ACHN (cell line): ENCODE results near the gene PTDSS2.
A peak's percentile ranks its signal among the peaks of the same experiment; 100 is the strongest.

Experiments
- DNase-seq: peaks from one replicate; pipeline ENCODE4 v3.0.0-alpha.2; 2015
- in situ Hi-C: cut with HindIII; loops from 2 replicates; pipeline ENCODE4 v1.10.0; 2017; ENCODE audit warnings: low sequenced_read_pairs, low pct_ligation_motif_present, low pct_unique_long_range_greater_than_20kb

PTDSS2 gene

DNA sequence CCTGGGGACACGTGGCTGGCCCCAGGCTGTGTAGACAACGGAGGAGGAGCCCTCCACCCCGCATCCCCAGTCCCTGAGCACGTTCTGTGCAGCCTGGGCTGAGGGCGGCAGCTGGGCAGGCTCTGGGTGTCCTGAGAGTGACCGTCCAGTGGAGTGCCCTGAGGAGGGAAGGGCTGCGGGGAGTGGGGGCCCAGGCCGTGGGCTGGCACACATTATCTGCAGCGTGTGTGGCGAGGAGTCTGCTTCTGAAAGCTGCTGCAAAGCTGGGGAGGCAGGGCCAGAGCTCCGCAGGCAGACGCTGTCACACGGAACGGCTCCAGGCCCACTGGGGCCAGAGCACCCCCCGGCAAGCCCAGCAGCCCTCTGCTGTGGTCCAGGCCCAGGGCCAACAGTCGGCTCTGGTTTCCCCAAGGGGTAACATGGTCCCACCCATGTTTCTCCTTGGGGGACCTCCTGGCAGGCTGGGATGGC, 7.4 kb upstream of the PTDSS2 start:
- in situ Hi-C loops: no loop called here
- DNase-seq: no peak

DNA sequence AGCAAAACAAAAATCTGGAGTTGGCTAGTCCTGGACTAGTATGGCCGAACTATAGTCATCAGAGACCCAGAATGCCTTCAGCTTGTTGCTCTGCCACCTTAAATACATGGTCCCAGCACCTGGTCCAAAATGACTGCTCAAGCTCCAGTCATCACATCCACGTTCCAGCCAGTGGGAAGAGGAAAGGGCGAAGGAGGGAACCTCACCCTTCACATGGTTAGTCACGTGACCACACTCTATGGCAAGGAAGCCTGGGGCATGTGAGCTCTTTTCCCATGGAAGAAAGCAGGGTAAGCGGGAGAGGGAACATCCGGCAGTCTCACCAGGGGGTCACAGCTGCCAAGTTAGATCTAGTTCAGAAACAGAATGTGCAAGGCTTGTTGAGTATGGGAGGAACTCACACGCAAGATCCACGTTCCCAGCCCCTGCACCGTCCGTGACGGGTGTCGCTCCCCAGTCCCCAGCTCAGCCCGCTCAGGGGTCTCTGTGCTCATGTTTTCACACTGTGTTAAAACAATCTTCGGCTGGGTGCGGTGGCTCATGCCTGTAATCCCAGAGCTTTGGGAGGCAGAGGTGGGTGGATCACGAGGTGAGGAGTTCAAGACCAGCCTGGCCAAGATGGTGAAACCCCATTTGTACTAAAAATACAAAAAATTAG, 6.4 kb upstream of the PTDSS2 start:
- in situ Hi-C loops: no loop called here
- no peak for DNase-seq

DNA sequence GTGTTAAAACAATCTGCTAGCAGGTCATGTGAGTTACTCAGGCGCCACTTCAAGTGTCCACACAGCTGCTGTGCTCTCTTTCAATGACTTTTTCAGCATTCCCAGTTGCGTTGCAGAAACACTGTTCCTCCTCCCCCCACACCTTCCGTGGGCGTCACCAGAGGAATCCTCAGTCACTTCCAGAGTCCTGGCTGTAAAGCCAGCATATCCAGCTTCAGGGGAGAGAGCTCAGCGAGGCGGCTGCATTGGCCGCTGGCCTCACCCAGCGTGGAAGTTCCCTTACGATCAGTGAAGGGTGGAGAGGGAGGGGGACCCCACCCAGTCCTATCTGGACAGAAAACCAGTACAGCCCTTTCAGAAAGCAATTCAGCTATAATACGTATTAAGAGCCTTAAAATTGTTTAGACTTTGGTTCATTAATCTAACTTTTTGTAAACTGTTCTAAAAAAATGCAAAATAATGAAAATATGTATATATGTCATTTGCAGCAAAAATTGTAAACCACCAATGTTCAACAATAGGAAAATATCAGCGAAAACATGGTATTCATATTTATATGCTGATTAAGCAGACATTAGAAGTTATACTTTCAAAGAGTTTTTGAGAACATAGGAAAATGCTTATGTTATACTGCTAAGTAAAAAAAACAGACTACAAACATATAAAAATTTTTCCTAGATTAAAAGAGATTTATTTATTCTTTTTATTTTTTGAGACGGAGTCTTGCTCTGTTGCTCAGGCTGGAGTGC, 5.5 kb upstream of the PTDSS2 start:
- DNase-seq: peak; percentile 10
- in situ Hi-C loops: no loop called here

DNA sequence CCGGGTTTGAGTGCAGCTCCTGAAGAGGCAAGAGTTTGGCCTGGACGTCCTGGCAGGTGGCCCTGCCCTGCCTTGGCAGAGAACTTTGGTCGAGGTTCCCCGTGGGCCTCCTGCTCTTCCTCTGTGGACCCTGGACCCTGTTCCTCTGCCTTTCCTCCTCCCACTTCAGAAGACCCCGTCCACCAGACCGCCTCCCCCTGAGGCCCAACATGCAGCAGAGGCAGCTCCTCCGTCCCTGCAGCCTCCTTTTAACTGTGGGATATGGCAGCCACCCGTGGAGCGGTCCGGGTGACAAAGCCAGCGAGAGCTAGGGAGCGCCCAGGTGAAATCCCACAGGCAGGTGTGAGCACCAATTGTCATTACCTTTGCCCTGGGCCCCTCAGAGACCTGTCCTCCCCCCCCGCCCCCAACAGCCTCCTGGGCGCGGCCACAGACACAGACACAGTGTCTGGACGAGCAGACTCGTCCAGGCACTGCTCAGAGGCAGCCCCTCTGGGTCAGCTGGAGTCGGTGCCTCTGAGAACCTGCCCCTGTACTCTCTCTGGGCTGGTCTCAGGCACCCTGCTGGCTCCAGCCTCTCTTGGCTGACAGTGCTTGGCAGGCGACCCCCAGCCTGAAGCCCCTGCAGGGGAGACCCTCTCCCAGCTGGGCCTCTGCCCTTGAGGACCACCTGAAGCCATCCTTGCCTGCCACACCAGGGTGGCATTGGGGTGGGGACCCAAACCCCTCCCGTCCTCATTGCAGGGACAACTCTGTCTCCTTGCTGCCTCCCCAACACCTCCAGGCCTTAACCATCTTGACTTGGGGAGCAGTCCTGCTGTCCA, 4.1 kb upstream of the PTDSS2 start:
- in situ Hi-C loops: no loop called here

GRCh38 chr11:446891-447290, 3.2 kb upstream of the PTDSS2 start:
- no peak for DNase-seq
- in situ Hi-C loops: no loop called here

More for the DNA sequence above, 4.1 kb upstream of the PTDSS2 start:
- DNase-seq: no peak

GRCh38 chr11:447923-448731, 2.0 kb upstream of the PTDSS2 start:
- DNase-seq: peak; percentile 86
- in situ Hi-C loops: no loop called here

DNA sequence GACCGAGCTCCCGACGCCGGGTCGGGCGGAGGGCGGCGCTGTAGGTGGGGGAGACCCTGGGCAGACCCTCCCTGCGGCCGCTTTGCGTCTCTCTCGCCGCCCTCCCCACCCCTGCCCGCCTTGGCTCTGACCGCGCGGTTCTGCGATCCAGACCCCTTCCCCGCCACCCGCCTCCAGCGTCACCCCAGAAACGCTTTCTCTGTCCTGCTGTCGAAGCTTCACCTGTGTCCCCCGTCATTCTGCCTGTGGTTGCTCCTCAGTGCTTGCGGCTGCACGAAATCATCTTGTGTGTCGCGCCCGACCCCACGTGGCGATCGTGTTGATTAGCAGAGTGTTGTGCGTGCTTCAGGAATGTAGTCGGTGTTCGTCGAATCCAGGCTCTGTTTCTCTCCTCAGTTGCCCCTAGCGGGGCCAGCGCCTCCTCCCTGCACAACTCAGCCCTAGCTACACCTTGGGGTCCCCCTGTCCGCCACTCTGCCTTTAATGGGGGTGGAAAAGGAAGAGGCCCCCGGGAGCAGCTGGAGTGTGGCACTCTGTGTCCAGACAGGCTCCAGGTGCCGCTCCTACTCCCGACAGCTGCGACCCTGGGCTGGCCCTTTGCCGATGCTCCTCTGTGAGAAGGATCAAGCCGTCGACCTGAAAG, 851 bp downstream of the PTDSS2 start:
- peak; percentile 59 for DNase-seq
- in situ Hi-C loops: no loop called here

GRCh38 chr11:451738-452137, 1.7 kb downstream of the PTDSS2 start:
- in situ Hi-C loops: no loop called here

GRCh38 chr11:452203-452744, 2.2 kb downstream of the PTDSS2 start:
- in situ Hi-C loops: no loop called here
- no peak for DNase-seq

More at GRCh38 chr11:451738-452137, 1.7 kb downstream of the PTDSS2 start:
- DNase-seq: no peak

DNA sequence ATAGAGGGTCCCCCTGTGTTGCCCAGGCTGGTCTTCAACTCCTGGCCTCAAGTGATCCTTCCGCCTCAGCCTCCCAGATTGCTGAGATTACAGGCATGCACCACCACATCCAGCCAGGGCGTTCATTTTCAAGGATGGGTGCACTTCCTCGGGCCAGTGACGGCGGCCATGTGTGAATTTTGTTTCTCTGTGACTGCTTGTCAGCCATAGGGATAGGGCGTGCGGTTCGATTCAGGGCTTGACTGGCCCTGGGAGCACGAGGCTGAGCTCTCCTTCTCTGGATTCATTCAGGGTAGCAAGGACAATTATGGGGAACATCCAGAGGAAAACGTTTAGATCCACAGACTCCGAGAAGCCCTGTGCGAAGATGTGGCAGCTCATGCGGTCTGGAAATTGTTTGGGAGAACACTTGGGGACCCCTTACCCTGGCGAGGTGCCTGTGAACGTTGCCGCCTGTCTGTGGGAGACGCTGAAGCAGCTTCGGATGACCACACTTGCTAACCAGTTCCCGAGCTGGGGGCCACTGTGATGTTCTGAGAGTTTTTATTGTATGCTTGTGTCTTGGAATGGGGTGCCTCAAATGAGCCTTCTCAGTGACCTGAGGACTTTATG, 2.9 kb downstream of the PTDSS2 start:
- DNase-seq: no peak
- in situ Hi-C loops: no loop called here

- in situ Hi-C loops: no loop called here
- DNase-seq: no peak
Observed at GRCh38 chr11:453564-453963, 3.5 kb downstream of the PTDSS2 start.

GRCh38 chr11:454043-454442, 4.0 kb downstream of the PTDSS2 start:
- DNase-seq: no peak
- in situ Hi-C loops: no loop called here

DNA sequence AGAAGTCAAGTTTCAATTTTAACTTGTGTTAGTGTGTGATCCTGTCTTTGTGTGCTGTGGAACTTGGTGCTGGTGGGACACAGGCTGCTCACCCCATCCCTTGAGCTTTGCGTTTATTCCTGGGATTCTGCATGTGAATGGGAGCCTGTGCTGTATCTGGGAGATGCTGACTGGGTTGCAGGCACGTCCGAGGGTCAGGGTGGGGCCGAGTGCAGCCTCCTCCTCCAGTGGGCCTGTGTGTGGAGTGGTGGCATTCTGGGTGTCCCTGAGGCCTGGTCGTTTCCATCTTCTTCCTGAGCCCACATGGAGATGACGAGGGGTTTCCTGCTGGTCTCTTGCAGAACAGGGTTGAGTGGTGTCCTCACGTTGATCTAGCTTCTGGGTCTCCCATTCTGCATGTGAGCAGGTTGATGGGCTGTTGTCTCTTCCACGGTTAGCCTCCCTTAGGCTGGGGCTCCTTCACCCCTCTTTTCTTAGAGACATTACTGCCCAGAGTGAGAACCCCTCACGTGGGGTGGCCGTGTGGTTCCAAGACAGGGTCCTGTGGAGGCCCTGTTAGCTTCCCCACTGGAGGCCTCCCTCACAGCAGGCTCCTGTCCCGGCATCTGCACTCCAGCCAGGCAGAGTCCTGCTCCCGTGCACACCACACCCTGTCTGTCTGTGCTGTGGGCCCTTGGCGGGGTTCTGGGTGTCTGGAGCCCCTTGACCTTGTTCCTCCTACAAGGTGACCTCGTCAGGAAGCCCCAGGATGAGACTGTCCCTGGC, 4.9 kb downstream of the PTDSS2 start:
- no peak for DNase-seq
- in situ Hi-C loops: no loop called here

DNA sequence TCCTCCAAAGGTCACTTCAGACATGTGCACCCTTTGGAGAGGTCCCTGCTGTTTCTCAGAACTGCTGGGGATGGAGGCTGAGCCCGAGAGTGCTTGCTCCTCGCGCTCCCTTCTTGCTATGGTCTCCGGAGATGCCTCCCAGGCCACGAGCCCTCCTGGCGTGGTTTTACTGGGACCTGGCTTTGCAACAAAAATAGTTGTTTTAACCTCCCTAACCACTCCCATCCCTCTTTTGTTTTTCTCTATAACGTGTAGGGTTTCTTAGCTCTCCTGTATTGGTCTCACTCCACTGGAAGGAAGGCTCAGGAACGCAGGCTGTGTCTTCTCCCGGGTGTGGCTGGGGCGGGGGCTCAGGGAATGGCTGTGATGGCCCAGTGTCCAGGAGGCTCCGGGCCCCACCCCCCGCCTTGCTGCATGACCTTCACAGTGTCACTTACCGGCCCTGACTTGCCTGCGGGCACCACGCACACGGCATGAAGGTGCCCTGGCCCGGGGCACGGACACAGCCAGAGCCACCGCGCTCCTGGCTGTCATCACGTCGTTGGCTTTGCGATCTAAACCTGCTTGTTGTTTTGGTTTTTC, 5.6 kb downstream of the PTDSS2 start:
- no peak for DNase-seq
- in situ Hi-C loops: no loop called here

- in situ Hi-C loops: no loop called here
- no peak for DNase-seq
Observed at GRCh38 chr11:456533-456932, 6.5 kb downstream of the PTDSS2 start.

- no peak for DNase-seq
- in situ Hi-C loops: no loop called here
Observed at GRCh38 chr11:457111-457760, 7.2 kb downstream of the PTDSS2 start.
